SK-N-MC (cell line): ENCODE results near the gene NKAIN2.

ENCODE experiments used
- DNase-seq: peaks from one replicate; pipeline ENCODE4 v3.0.0-alpha.2; 2011; ENCODE audit warnings: low read depth, low spot score
- H3K27ac ChIP-seq: fragments of 200-600 bp; sonication (generic); 2 replicates; pipeline ENCODE4 v1.5.1; 2016; ENCODE audit warnings: mixed run types
- H3K36me3 ChIP-seq: fragments of 200-600 bp; sonication (generic); 2 replicates; pipeline ENCODE4 v1.6.1; 2017; ENCODE audit warnings: antibody characterized with exemption, low read length, mixed read lengths; ENCODE audit not compliant: insufficient read depth
- H3K4me3 ChIP-seq: fragments of 200-600 bp; sonication (generic); 2 replicates; pipeline ENCODE4 v1.5.1; 2016
- H3K9ac ChIP-seq: fragments of 200-600 bp; sonication (generic); 2 replicates; pipeline ENCODE4 v1.8.0; 2017; ENCODE audit warnings: mixed run types, mixed read lengths; ENCODE audit not compliant: insufficient read length
- H3K9me3 ChIP-seq: fragments of 200-600 bp; sonication (generic); 2 replicates; pipeline ENCODE4 v1.6.1; 2017; ENCODE audit warnings: low read depth, mild to moderate bottlenecking, antibody characterized with exemption, low read length, moderate library complexity, mixed read lengths
- EZH2 ChIP-seq: fragments of 200-600 bp; sonication (generic); IDR thresholded peaks from one replicate; pipeline ENCODE4 v1.6.1; 2017; ENCODE audit warnings: antibody characterized with exemption
- FOXP2 ChIP-seq: optimal IDR thresholded peaks from 2 replicates; pipeline ENCODE3; 2011; ENCODE audit warnings: mild to moderate bottlenecking, moderate library complexity; ENCODE audit not compliant: insufficient read depth; ENCODE audit errors: extremely low read length, control extremely low read depth
- POLR2AphosphoS5 ChIP-seq: IDR thresholded peaks from 2 replicates; pipeline ENCODE4 v1.6.1; 2012; ENCODE audit warnings: mild to moderate bottlenecking, low read depth, low read length, borderline replicate concordance

NKAIN2 gene

GRCh38 chr6:124054034-124054433 lies 250.4 kb downstream of the NKAIN2 start:
- no peak overlapping the region for H3K4me3 ChIP-seq
- no peak for TF ChIP-seq POLR2AphosphoS5
- no peak for TF ChIP-seq FOXP2
- no peak for TF ChIP-seq EZH2
- no peaks in the 10 kb centered on the region for H3K36me3 ChIP-seq
- no peak for DNase-seq
- no peaks in the 10 kb centered on the region for H3K9me3 ChIP-seq
- H3K27ac ChIP-seq, result no peak overlapping the region
- H3K9ac ChIP-seq, result no peak overlapping the region

GRCh38 chr6:124055395-124055794 lies 251.7 kb downstream of the NKAIN2 start:
- no peaks in the 10 kb centered on the region for H3K9me3 ChIP-seq
- TF ChIP-seq FOXP2, result no peak
- TF ChIP-seq POLR2AphosphoS5, result no peak
- TF ChIP-seq EZH2, result no peak
- H3K36me3 ChIP-seq, result no peaks in the 10 kb centered on the region
- DNase-seq, result no peak
- H3K27ac ChIP-seq, result no peak overlapping the region
- no peak overlapping the region for H3K9ac ChIP-seq
- H3K4me3 ChIP-seq, result no peak overlapping the region

GRCh38 chr6:124055963-124056362 lies 252.3 kb downstream of the NKAIN2 start:
- DNase-seq, result no peak
- Histone ChIP-seq H3K9ac (no peak overlapping the region), H3K4me3 (no peak overlapping the region), H3K9me3 (no peaks in the 10 kb centered on the region), H3K27ac (no peak overlapping the region), H3K36me3 (no peaks in the 10 kb centered on the region)
- no peak for TF ChIP-seq EZH2
- TF ChIP-seq FOXP2, result no peak
- TF ChIP-seq POLR2AphosphoS5, result no peak

- no peak for DNase-seq
- no peak for TF ChIP-seq POLR2AphosphoS5
- TF ChIP-seq EZH2, result no peak
- TF ChIP-seq FOXP2, result no peak
- H3K9me3 ChIP-seq, result no peaks in the 10 kb centered on the region
- H3K4me3 ChIP-seq, result no peak overlapping the region
- H3K27ac ChIP-seq, result no peak overlapping the region
- no peaks in the 10 kb centered on the region for H3K36me3 ChIP-seq
- no peak overlapping the region for H3K9ac ChIP-seq
These were observed 253.0 kb downstream of the NKAIN2 start for GRCh38 chr6:124056407-124057334.

- Histone ChIP-seq H3K9ac (no peak overlapping the region), H3K36me3 (no peaks in the 10 kb centered on the region), H3K9me3 (no peaks in the 10 kb centered on the region), H3K27ac (no peak overlapping the region), H3K4me3 (no peak overlapping the region)
- DNase-seq, result no peak
- TF ChIP-seq FOXP2, result no peak
- no peak for TF ChIP-seq EZH2
- no peak for TF ChIP-seq POLR2AphosphoS5
These were observed 253.8 kb downstream of the NKAIN2 start for GRCh38 chr6:124057461-124057860.

- H3K9me3 ChIP-seq, result no peaks in the 10 kb centered on the region
These were observed 260.9 kb downstream of the NKAIN2 start for GRCh38 chr6:124064317-124065113.

GRCh38 chr6:124066269-124066668 lies 262.6 kb downstream of the NKAIN2 start:
- H3K9ac ChIP-seq, result no peak overlapping the region
- no peak overlapping the region for H3K4me3 ChIP-seq
- TF ChIP-seq EZH2 (no peak), POLR2AphosphoS5 (no peak), FOXP2 (no peak)
- DNase-seq, result no peak
- no peak overlapping the region for H3K27ac ChIP-seq
- H3K36me3 ChIP-seq, result no peaks in the 10 kb centered on the region
- no peaks in the 10 kb centered on the region for H3K9me3 ChIP-seq

More at GRCh38 chr6:124064317-124065113, 260.9 kb downstream of the NKAIN2 start:
- DNase-seq, result no peak
- H3K4me3 ChIP-seq, result no peak overlapping the region
- TF ChIP-seq EZH2 (no peak), FOXP2 (no peak), POLR2AphosphoS5 (no peak)
- no peak overlapping the region for H3K9ac ChIP-seq
- H3K27ac ChIP-seq, result no peak overlapping the region
- no peaks in the 10 kb centered on the region for H3K36me3 ChIP-seq

GRCh38 chr6:124066946-124067552 lies 263.4 kb downstream of the NKAIN2 start:
- H3K36me3 ChIP-seq, result no peaks in the 10 kb centered on the region
- DNase-seq, result no peak
- no peaks in the 10 kb centered on the region for H3K9me3 ChIP-seq
- no peak for TF ChIP-seq EZH2
- no peak for TF ChIP-seq FOXP2
- TF ChIP-seq POLR2AphosphoS5, result no peak
- no peak overlapping the region for H3K4me3 ChIP-seq
- no peak overlapping the region for H3K9ac ChIP-seq
- no peak overlapping the region for H3K27ac ChIP-seq
